ENCODE data around the gene CDH11.

CDH11 gene

GRCh38 chr16:65117811-65118448 is 3.9 kb downstream of the CDH11 start:
- peak; percentile 10 for DNase-seq (ENCODE audit: low read depth)

- no peak for DNase-seq (ENCODE audit: low read depth)
Observed at GRCh38 chr16:65116818-65117430, 4.9 kb downstream of the CDH11 start.

DNA sequence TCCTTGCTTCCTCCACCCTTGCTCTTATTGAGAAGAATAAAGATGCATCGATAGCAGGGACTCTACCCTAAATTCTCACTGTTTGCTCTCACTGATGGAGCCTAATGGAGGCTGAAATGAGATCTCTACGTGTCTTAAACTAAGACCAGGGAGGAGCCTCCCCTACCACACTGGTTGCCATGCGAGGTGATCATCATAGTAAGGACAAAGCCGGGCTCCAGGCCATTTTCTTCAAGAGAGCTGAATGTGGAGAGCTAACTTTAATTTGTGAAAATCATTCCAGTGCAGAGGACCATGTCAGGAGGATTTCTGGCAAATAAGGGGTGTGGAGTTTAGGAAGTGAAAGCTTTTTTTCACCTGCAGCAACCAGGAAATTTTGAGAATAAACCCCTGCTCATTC is 5.6 kb downstream of the CDH11 start:
- DNase-seq (ENCODE audit: low read depth): no peak

DNA sequence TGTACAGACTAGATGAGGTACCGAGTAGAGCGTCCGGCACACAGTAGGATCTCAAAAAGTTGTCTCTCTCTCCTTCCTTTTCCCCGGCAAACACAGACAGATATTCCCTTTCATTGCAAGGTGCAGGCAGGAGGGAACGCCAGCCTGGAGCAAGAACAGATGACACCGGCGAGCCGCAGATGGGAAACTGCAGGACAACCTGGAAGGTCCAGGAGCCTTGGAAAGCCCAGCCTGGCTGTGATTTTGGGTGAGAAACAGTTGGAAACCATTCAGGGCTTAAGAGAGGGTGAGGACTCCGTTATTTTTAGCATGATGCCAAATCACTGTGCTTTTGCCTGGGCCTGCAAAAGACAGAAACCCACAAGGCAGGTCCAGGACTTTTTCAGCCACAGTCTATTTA is 7.3 kb downstream of the CDH11 start:
- no peak for DNase-seq (ENCODE audit: low read depth)

DNA sequence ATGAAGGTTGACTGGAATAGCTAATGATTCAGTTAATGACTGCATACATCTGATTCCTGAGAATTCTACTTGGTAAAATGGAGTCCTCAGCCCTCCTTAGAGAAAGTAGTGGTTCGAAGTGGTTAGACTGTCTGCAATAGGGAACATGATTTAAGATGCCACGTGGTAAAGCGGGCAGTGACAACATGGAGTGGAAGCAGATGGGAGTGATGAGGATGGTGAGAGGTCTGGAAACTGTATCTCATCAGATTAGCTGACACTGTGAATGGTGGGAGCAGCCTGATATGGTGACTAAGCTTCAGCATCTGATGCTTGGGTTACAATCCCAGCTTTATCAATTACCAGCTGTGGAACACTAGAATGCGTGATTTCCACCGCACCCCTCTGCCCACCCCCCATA is 8.4 kb downstream of the CDH11 start:
- no peak for DNase-seq (ENCODE audit: low read depth)

DNA sequence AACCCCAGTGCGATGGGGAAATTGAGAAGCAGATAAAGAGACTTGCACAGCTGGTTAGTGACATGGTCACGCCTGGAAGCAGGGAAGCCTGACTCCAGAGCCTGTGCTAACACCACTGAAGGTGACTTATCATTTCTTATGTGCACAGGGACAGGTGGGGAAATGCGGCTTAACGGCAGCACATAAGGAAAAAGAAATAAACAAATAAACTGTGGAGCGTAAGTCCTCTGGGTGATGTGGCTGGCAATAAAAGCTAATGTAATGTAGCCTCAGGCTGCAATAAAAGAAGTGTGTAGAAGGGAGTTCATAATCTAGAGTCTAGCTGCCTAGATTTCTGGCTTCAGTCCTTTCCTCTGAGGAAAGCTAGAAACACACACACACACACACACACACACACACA is 10.6 kb downstream of the CDH11 start:
- DNase-seq (ENCODE audit: low read depth): no peak

GRCh38 chr16:65106757-65107156 is 15.1 kb downstream of the CDH11 start:
- no peak for DNase-seq (ENCODE audit: low read depth)

DNA sequence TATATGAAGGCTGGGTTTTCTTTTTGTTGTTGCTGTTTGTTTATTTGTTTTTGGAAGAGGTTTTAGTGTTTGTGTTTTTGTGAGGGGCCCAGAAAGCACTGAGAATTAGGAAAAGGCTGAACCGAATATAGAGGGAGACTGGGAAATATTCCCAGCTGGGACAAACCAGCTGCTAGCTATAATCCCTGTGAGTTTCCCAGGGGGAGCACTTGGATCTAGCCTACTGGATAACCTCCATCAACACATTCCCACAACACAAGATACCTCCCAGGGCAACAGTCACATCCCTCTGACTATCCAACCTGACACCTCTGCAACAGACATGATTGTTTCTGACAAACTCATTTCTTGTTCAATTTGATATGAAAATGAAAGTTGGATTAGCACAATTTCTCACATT is 16.7 kb downstream of the CDH11 start:
- no peak for DNase-seq (ENCODE audit: low read depth)

GRCh38 chr16:65104471-65104870 is 17.4 kb downstream of the CDH11 start:
- no peak for DNase-seq (ENCODE audit: low read depth)

GRCh38 chr16:65102326-65102725 is 19.5 kb downstream of the CDH11 start:
- no peak for DNase-seq (ENCODE audit: low read depth)

DNA sequence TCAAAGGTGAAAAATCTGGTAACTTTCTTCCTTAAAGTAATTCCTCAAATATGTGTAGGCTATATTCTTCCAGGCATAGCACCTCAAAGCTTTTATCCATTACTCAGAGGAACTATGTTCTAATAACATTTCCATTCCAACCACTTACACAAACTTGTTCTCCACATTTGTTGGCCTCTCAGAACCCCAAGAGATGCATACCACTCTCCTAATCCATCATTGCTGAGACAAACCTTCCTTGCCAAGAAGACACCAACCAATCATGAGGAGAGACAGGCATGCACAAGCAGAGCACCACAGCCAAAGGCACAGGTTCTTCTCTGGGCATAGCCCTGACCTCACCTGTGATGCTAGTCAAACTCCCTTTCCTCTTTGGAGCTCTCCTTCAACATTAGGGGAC is 20.9 kb downstream of the CDH11 start:
- no peak for DNase-seq (ENCODE audit: low read depth)

DNA sequence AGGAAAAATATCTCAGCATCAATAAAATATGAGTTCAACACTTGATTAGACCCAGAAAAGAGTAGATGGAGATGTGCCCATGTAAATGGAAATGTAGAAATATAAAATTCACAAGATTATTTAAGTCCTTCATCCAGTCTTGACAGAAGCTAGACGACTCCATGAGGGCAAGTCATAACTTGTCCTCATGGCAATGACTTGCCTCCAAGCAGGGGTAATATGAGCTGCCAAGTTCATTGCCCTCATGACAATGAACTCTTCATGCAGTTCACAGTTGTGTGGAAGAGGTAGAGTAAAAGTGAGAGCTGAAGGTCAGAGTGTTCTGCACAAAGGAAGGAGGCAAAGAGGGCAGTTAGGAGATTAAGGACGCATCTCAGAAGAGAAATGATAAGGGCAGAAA is 22.3 kb downstream of the CDH11 start:
- no peak for DNase-seq (ENCODE audit: low read depth)

GRCh38 chr16:65098916-65099315 is 22.9 kb downstream of the CDH11 start:
- no peak for DNase-seq (ENCODE audit: low read depth)

- no peak for DNase-seq (ENCODE audit: low read depth)
Observed at GRCh38 chr16:65097296-65097695, 24.6 kb downstream of the CDH11 start.

- DNase-seq (ENCODE audit: low read depth): no peak
Observed at GRCh38 chr16:65095906-65096305, 26.0 kb downstream of the CDH11 start.

DNA sequence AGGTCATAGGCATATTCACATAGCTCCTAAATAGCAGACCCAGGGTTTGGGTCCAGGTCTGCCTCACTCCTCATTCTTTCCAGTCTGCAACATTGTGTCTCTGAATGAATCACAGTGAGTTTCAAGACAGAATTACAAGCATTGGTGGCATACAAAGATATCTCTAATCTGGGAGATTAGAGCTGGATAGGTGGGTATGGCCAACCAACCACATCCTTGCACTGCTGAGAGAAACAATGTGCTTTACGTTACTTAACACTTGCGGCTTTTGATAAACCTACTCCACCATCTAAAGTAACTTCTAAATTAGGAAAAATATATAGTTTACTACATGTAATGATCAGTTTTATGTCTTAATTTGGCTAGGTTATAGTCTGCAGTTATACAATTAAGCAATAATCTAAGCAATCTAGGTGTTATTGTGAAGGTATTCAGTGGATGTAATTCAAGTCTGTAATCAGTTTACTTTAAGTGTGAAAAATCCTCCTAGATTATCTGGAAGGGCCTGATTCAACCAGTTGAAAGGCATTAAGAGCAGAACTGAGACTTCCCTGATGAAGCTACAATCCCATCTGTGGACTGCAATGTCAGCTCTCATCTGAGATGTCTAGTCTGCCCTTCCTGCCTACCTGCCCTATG is 26.7 kb downstream of the CDH11 start:
- DNase-seq (ENCODE audit: low read depth): no peak

DNA sequence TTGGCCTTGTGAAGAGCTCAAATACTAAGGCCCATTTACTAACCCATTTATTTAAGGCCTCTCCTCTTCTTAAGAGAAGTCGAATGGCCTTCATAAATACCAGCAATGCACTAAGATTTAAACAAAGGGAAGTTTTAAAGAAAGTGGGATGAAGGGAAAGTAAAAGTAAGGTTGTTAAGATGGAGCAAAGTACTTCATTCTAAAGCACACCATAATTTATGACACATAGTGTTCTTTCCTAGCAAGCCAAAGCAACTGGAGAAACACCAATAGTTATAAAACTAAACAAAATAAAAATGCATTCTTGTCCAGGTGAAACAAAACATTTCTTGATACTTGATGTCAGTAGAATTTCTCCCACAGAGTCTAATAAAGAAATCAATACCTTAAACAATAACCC is 27.9 kb downstream of the CDH11 start:
- no peak for DNase-seq (ENCODE audit: low read depth)

DNA sequence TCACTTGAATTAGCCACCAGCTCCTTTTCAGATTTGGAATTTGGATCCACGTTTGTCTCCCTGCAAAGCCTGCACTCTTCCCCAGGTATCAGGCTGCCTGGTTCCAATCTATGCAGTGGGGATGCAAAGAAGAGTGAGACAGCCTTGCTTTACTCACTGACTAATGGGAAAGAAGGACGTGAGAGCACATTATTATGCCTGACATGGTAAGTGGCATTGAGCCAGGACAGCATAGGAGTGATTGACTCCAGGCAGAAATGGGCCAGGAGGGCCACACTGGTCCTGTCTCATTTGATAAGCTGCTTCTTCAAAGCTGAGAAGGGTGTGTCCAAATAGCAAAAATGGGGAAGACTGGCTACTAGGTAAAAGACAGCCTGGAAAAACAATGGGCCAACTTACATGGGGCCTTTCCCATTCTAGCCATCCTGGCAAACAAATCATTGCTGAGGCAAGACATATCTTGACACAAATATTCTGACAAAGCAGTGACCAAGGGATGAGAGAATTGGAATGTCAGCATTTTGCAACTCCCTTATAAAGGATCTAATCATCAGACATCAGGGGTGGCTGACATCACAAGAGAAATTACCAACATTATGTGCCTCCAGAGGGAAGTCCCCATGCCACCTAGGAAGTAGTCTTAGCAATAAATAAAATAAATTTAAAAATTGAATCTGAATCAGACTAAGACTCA is 38.6 kb downstream of the CDH11 start:
- DNase-seq (ENCODE audit: low read depth): no peak

DNA sequence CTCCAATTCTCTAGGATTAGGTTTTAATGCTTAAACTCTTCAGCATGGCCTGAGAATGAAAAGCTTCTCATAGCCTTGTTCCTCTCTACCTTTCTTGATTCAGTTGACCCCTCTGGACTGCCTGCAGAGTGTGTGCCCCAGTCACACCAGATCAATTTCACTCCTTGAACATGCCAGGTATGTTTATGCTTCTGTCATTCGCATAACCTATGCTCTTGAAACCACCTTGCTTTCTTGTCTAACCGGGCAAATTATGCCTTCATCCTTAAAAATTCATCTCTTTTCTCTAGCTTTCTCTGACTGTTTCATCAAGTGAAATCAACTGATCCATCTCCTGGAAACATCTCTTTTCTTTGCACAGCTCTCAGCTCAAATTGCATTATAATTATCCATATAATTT is 42.3 kb downstream of the CDH11 start:
- DNase-seq (ENCODE audit: low read depth): no peak

GRCh38 chr16:65077181-65077580 is 44.7 kb downstream of the CDH11 start:
- DNase-seq (ENCODE audit: low read depth): no peak

GRCh38 chr16:65075877-65076276 is 46.0 kb downstream of the CDH11 start:
- DNase-seq (ENCODE audit: low read depth): no peak

GRCh38 chr16:65071433-65072311 is 50.2 kb downstream of the CDH11 start:
- DNase-seq (ENCODE audit: low read depth): no peak
